CD4-positive, alpha-beta T cell treated with Interleukin-17A for 4 hours (primary cell): ENCODE results near the gene NRF1.

Experiments used
- DNase-seq: peaks from one replicate; pipeline ENCODE4 v3.0.0-alpha.2; 2020; ENCODE audit warnings: mixed read lengths

Gene NRF1

DNA sequence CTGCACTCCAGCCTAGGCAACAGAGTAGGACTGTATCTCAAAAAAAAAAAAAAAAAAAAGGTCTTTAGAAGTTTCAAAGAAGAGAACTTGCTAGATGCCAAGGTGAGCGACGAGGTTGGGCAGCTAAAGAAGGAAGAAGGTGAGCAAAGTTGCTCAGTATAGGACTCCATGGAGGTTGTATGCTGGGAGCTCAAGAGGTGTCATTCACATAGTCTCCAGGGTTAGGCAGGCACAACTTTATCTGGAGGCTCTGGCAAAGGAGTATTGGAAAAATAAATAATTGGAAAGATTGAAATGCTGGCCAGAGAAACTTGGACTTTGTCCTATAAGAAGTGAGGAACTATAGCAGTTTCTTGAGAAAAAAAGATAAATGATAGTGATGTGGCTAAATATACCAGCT, 74.5 kb downstream of the NRF1 start:
- no peak for DNase-seq

DNA sequence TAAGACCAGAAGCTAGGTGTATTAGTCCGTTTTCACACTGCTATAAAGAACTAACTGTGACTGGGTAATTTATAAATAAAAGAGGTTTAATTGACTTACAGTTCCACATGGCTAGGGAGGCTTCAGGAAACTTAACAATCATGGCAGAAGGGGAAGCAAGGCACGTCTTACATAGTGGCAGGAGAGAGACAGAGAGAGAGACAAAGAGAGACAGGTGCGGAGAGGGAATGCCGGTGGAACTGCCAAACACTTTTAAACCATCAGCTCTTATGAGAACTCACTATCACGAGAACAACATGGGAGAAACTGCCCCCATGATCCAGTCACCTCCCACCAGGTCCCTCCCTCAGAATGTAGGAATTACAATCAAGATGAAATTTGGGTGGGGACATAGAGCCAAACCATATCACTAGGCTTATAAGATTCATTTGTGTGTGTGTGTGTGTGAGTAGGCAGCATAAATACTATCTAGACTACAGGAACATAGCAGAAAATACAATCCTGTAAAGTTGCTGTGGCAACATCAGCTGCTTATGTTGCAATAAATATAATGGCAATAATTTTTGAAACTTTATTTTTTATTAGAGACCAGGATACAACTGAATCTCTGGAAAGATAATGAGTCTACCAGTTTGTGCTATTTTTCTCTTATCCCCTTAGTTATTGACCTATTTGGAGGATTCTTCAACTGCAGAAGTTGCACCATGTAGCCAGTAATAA, 77.1 kb downstream of the NRF1 start:
- no peak for DNase-seq

DNA sequence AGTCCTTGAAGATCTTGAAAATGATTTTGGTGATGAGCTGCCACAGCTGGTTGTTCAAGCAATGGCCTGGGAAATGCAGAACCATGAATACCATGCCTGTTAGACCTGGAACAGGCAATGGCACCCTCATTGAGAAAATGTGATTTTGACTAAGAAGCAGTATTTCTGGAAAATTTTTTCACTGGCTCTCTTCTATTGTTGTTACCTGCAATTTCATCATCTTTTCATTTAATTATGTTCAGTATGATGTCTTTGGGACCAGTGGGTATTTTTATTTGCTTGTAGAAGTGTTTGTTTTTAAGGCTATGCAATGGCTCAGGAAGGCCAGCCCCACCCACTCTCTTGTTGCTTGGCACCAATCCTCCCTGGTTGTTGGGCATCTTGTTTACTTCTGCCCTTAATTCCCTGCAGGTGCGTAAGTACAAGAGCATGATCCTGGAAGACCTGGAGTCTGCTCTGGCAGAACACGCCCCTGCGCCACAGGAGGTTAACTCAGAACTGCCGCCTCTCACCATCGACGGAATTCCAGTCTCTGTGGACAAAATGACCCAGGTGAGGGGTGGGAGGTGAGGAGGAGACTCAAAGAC, 78.6 kb downstream of the NRF1 start:
- DNase-seq, result no peak

DNA sequence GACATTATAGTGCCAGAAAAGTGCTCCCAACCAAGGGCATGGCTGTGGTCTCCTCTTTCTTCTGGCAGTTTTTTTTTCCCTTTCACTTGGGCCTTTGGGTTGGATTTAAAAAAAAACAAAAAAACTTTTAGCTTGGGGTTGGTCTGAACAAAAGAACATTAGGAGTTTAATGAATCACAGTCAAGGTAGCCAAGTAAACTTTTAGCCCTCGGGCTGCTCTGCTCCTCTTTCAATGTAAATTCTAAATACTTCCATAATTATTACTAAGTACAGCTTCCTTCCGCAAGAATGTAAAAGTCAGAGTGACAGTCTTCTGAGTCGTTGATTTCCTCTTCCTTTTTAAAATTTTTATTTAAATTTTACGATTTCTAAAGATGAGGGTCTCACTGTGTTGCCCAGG, 79.2 kb downstream of the NRF1 start:
- DNase-seq, result no peak

DNA sequence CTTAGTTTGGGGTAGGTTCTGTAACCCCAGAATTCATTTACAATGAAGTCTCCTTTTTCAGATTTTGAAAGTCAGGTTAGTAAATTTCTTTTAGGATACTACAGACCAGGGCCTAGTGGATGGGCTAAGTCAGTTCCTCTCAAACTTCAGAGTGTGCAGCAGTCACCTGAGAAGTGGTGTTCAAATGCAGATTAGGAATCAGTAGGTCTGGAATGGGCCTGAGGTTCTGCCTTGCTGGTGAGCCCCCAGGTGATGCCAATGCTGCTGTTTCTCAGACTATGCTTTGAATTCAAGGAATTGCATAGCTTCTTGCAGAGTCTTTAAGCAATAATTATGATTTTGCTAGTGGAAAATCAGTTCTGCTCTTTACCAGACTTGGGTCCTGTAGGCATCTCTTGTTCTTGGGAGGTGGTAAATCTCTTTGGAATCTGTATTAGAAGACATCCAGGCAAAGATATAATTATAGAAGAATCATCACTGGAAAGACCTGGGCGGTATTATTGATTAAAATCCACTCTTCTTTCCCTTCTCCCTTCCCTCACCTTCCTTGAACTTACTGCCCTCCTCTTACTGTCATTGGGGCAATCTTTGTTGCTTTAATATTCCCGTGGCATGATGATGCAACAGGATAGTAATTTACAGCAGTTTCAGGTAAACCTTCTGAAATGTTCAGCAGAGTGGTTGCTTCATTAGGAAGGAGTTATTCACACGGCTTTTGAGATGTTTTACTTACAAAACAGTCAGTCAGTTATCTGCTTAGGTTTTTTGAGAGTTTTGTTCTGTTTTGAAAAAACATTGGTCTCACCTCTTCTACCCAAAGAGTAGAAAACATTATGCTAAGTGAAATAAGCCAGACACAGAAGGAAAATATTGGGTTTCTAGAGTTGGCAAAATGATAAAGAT, 87.2 kb downstream of the NRF1 start:
- no peak for DNase-seq

DNA sequence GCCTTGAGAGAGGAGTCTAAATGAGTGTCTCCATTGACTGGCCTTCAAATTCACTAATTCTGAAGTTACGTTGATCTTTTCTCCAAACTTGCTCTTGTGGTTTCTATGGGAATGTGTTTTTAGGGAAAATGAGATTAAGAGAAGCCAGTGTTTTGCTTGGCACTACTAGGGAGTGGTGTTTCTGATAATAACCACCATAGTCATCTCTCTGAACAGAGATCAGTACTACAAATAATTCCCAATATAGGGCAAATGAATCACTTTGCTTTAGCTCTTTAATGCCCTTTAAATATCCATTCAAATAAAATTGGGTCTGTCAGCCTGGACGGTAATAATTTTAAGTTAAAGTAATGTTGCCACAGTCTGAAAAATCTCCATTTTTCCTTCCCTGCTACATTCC, 90.8 kb downstream of the NRF1 start:
- DNase-seq, result no peak

DNA sequence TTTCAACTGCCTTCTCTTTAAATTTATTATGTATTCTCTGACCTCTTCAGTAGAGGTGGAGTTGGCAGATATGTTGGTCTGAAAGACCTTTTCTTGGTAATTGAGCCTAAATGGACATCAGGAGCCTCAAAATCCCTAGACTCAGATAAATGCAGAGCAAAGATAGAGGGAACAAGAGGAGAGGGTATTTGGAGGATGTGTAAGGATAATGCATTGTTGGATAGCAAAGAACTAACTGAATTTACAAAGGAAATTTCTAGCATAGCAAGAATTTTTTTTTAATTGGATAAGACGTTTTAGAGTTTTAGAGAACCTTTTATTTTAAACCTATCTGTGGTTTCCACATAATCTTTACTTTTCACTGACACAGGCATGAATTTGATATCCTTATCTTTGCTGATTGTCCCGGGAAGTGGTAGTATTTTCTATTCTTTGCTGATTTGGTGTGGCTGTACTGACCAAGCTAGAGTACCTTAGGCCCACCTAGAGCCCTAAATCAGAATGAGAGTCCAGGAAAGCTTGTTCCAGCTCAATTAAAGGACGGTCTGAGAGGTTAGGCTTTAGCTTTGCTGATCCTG, 91.3 kb downstream of the NRF1 start:
- no peak for DNase-seq

DNA sequence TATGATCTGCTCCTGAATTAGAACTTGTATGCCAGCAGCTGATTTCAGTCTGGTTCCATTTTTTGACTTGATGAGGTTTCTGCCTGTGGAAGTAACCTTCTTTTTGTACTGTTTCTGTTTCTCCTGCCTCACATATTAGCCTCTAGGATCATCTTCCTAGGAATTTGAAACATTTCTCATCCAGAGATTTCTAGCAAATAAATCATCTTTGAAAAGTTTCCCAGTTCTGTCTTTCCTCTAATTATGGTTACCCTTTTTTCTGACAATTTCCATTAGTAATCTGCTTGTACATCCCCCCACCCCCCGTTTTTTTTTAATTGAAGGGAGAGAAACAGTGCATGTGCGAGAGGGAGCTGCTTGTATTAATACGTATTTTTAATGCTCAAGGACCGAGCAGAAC, 92.2 kb downstream of the NRF1 start:
- no peak for DNase-seq

DNA sequence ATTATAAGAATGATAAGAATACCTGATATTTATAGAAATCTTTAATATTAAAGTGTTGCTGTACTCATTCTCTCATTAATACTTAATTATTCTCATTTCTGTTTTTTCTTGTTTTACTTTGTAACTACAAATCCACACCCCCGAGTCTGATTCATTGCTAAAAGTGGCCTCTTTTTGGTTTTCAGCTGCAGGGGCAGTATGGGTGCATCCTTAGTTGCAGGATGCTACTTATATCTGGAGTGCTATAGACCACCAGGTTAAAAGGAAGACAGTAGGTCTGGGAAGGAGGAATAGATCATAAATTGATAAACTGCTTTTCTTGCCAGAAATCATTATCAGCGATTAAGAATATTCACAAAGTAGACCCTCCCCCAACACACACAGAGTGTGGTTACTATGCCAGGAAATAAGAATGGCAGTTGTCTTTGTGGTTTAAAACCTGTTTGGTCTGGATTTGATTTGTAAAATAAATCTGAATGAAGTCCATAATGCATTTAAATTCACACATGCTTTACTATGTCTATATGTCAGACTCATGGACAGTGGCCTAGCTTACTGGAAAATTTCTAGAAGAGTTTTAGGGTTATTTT, 96.5 kb downstream of the NRF1 start:
- DNase-seq, result no peak

DNA sequence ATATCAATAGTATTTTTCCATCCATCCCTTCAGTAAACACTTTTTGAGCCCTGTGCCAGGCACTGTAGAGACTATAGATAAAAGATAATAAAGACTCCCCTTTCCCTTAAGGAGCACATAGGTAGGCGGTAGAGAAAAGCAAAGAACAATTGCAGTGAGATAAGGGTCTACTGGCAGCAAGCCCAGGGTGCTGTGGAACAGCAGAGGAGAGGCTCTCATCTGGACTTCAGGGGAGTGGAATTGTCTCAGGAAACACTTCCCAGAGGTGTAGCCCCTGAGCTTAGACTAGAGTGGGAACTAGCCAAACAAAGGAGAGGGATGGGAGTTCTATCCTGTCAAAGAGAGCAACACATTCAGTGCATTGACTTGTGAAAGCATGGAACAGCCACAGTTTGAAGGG, 102.0 kb downstream of the NRF1 start:
- no peak for DNase-seq

DNA sequence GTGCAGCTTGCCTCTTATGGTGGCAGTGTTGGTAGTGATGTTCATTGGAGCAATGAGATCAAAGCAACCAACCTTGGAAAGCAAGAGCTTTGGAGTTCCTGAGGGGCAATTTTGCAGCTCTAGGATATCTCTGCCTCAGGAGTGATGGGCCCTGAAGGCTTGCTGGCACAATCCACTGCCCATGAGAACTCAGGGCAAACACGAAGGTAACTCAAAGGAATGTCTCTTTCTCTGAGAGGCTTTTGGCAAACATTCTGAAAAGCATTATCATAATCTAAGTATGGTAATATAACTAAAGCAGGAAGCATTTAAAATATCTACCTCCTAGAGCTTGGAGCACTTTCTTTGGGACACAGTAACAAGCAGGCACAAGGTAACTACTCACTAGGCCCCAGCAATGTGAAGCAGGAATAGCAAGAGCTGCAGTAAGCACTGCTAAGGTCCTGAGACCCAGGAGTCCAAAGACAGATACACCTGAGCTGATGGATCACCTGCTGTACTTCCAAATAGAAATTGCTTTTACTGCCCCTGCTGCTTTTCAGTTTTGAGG, 103.1 kb downstream of the NRF1 start:
- DNase-seq, result no peak

DNA sequence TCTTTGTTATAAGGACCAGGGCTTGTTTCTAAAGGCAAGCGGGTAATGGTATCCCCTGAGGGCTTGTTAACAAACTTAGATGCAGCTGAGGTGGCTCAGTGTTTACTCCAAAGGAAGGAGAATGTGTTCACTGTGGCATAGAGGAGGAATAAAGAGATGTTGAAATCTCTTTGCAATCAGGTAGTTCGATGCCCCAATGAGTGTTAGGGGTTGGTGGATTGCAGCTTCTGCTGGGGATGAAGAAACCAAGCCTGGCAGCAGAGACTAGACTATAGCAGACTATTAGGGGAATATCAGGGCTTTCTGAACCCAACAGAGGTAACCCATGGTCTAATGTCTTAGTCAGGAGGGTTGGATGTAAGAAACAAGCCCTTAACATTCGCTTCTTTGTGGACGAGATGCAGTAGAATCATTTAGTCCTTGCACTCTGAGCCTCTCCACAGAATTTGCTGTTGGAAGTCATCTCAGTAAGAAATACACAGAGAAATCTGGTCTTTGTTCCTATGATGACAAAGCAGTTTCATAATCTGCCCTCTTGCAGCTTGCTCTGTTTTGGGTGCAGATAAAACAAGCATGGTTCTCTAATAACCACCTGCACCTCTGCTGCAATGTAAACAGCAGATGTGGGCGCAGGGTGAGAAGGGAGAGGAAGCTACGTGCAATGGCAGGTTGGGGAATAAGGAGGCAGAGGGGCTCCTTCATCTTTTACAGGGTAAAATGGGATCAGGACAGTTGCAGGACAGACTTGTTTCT, 108.6 kb downstream of the NRF1 start:
- no peak for DNase-seq

DNA sequence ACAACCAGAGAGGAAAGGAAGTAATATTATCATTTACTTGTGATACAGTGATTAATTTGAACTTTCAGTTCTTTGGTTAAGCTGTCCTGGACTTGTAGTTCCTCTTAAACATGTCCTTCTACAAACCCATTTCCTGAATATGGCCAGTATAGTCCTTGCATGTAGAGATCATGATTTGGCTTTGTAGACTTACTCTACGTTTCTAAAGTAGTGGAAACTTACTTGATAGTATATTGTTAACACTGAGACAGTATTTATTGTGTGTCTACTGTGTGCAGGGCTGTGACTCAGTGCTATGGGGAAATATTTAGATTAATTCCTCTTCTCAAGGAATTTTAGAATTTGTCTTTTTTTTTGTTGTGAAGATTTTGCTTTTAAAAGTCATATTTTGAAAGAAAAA, 109.5 kb downstream of the NRF1 start:
- no peak for DNase-seq

DNA sequence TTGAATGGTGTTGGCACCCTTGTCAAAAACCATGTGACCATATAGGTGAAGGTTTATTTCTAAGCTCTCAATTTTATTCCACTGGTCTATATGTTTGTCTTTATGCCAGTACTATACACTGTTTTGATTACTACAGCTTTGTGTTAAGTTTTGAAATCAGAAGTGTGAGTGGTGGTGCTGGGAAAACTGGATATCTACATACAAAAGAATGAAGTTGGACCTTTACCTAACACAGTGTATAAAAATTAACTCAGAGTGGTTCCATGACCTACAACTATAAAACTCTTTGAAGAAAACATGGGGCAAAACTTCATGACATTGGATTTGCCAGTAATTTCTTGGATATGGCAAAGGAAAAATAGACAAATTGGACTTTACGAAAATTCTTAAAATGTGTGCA, 112.2 kb downstream of the NRF1 start:
- no peak for DNase-seq

DNA sequence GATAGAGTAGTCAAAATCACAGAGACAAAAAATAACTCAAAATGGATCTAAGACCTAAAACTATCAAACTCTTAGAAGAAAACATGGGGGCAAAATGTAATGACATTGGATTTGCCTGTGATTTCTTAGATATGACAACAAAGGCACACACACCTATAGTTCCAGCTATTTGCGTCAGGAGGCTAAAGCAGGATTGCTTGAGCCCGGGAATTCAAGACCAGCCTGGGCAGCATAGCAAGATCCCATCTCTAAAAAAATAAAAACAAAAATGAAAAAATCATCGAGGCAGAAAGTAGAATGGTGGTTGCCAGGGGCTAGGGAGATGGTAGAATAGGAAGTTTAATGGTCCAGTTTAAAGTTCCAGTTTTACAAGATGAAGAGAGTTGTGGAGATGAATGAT, 113.3 kb downstream of the NRF1 start:
- DNase-seq, result no peak

DNA sequence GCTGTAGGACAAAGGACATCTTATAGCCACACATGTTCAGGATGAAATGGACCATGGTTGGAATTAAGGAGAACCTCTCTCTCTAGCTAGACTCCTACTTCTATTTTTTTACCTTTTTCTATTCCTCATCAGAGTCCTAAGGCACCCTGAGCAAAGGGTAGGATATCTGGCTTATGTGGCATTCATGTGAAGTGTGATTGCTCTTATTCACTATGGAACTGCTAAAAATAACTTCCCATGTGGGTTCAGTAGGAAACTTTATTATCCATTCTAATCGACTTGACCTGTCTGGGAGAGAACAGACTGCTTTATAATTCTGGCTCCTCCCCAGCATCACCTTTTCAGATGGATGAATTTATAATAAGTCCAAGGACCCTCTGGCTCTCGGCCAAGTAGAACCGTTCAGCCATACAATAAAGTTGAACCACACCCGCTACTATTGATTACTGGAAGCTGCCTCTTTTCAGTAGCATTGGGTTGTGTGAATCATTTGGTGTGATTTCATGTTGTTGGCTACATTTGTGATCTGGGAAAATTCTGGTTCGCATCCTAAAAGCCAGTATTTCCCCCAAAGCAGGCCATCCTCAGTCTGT, 117.5 kb downstream of the NRF1 start:
- no peak for DNase-seq

DNA sequence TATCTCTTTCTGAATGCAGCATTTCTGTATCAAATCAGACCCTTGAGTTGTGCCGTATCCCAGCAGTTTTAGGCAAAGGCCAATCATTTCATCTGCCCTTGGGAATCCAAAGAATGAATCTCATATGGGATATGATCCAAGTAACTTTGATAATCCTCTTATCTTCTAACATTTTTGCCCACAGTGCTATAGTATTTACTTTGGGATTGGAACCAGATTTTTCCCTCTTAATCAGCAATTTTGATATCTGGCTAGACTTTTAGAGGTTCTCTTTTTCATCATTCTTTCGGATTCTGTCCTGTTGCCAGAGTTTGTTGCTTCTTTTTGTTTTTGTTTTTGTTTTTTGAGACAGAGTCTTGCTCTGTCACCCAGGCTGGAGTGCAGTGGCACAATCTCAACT, 118.0 kb downstream of the NRF1 start:
- no peak for DNase-seq

DNA sequence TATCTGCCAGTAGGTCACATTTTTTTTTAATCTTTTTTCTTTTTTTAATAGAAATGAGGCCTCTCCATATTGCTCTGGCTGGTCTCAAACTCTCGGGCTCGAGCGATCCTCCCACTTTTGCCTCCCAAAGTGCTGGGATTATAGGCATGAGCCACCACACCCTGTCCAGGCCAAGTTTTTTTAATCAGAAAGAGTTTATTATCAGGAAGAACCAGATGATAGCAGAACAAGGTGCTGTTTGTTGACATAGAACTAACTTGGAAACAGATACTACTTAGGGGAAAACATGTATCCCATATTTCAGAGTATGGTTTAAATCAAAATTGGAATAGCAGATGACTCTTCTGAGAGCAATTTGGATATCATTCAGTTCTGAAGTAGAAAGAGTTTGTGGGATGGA, 118.6 kb downstream of the NRF1 start:
- no peak for DNase-seq

DNA sequence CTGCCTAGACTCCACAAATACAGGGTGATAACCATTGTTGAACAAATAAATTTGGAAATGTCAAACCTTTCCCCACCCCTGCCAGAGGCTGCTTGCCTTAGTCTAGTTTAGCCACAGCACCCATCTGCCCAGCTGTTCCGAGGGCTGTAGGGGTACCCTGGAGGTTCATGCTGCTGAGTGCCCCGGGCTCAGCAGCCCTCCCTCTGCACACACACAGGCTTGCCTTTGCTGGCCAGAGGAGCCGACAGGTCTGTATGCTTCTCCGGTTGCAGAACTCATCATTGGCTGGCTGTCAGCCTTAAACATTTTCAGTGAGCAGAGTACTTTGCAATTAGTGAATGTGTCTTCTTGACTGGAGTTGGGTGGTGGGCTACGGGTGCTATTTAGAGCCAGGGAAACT, 122.9 kb downstream of the NRF1 start:
- no peak for DNase-seq

DNA sequence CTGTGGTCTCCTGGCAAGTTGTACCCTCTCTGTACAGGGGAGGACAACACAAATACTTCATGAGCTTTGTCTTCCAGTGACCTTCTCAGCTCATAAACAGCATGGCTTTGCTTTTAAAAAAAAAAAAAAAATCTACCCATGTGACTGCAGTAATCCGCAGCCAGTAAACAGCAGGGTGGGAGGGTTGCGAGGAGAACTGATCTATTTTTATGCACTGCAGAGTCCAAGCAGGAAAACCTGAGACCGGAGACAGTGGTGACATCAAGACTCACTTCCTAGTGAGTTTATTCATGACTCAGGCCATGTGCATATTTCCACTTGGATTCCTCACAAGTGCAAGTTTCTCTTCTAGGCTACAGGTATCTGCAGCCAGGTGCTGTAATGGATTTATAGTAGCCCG, 127.9 kb downstream of the NRF1 start:
- no peak for DNase-seq

DNA sequence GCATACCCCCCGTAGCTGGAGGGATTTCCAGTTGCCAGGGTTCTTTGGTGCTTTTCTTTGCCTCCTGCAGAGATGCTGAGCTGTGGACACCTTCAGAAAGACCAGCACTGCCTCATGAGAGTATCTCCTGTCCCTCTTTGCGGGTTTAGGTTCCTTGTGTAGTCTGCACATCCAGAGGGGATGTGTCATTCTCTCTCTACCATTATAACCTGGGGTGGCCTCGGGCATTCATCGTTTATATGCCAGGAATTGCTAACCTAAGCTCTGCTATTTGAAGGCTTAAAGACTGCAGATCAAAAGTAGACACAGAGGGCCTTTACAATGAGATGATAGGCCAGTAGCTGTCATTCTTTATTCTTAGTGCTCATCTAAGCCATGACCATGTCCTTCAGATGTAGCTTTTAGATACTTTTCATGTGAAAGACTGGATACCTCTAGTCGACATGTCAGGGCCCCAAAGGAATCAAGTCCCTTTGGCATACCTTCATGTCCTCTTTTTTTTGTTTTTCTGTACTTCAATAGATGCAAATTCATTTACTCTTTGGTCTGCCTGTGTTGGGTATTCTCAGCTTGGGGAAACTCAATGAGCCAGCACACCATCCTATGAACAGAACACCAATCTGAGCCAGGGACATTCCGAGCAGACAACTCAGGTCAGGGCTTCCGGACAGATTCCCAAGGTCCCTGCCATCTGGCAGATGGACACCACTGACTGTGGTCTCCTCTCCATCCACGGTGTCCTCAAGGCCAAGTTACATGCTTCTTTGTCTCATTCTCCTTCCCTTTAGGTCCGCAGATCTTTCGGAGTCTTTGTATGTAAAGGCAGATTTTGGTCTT, 129.3 kb downstream of the NRF1 start:
- DNase-seq, result no peak
